Measurements from ENCODE around the gene BUD31. TPM values are rescaled to one million over a fixed set of nuclear protein-coding genes. Genes with fewer than 3 reads are reported as not detected.
A peak's percentile ranks its signal among the peaks of the same experiment; 100 is the strongest.

The BUD31 gene
- total and polyA plus RNA-seq, 2 of the 13 experiments (the other 11 are each of a cell fraction or from before 2014, with no cell fraction given), result 35.1 to 79.1 TPM

GRCh38 chr7:99396418-99397296 is 12.1 kb upstream of the BUD31 start:
- ATAC-seq, result no peak
- POLR2A ChIA-PET, result interaction anchor here (1.9 kb wide), 1 partner anchor 12 kb away, joined by 7 read pairs; the partner anchor contains the start of genes BUD31 and PDAP1
- Histone ChIP-seq H4K20me1 (ENCODE audit: insufficient read depth, low read length) (no peaks in the 10 kb centered on the region), H3K27ac (ENCODE audit: extremely low read length, insufficient read depth, low read length) (no peak overlapping the region), H3K9me3 (ENCODE audit: low read length) (no peaks in the 10 kb centered on the region), H2AFZ (ENCODE audit: low read length) (no peak overlapping the region), H3K4me1 (ENCODE audit: insufficient read depth, low read length) (no peaks in the 10 kb centered on the region), H3K27me3 (ENCODE audit: control insufficient read depth in 1 of 2, insufficient read depth in 2 of 2, low read length in 2 of 2) (no peaks in the 10 kb centered on the region), H3K36me3 (replicated peaks in 1 of 2; ENCODE audit: control insufficient read depth in 1 of 2, insufficient read depth in 2 of 2, low read length in 2 of 2) (peaks cover 33 to 83% of the 10 kb centered on the region in 2 experiments; a peak in 4 of 5 replicates), H3K4me3 (replicated peaks in 1 of 3; ENCODE audit: insufficient read depth in 1 of 3, low read depth in 2 of 3, low read length in 3 of 3) (no peak overlapping the region), H3K4me2 (ENCODE audit: low read depth, low read length) (no peak overlapping the region), H3K79me2 (ENCODE audit: insufficient read depth, low read length) (no peaks in the 10 kb centered on the region), H3K9ac (ENCODE audit: insufficient read depth, low read depth, low read length) (no peak overlapping the region)
- intact Hi-C loops (cut with micrococcal nuclease; ENCODE audit: unreplicated experiment) (no loop called here), in situ Hi-C loops (cut with HindIII; ENCODE audit: extremely low pct_ligation_motif_present, low pct_unique_long_range_greater_than_20kb) (no loop called here)
- 98% methylated on average over 20 of the region's 21 CpGs for WGBS (ENCODE audit: low lambda C conversion rate)
- CTCF ChIA-PET (ENCODE audit: low intra/inter-chr PET ratio, low total read pairs), result interaction anchor here (0.6 kb wide), 1 partner anchor 17 kb away, joined by 4 read pairs; no protein-coding TSS in a partner anchor
- no peak for DNase-seq (ENCODE audit: low spot score)
- BruUV-seq (replicated peaks), result no TSS peak
- FAIRE-seq, result no peak
- TF ChIP-seq RBFOX2 (IDR thresholded peaks at IDR 0.05; ENCODE audit: low read depth, low read length), result peak; percentile 47
- TF ChIP-seq ZNF282 (IDR thresholded peaks at IDR 0.05; ENCODE audit: partially characterized antibody), result no peak

GRCh38 chr7:99397297-99397983 is 11.3 kb upstream of the BUD31 start:
- CTCF ChIA-PET (ENCODE audit: low intra/inter-chr PET ratio, low total read pairs), result interaction anchor here (0.6 kb wide), 1 partner anchor 16 kb away, joined by 4 read pairs; no protein-coding TSS in a partner anchor
- in situ Hi-C loops (cut with HindIII; ENCODE audit: extremely low pct_ligation_motif_present, low pct_unique_long_range_greater_than_20kb) (no loop called here), intact Hi-C loops (cut with micrococcal nuclease; ENCODE audit: unreplicated experiment) (no loop called here)
- no peak overlapping the region for H3K4me3 ChIP-seq (replicated peaks in 1 of 3; ENCODE audit: insufficient read depth in 1 of 3, low read depth in 2 of 3, low read length in 3 of 3)
- POLR2A ChIA-PET, result interaction anchor here (1.9 kb wide), 1 partner anchor 11 kb away, joined by 7 read pairs; the partner anchor contains the start of genes BUD31 and PDAP1
- FAIRE-seq, result no peak
- H2AFZ ChIP-seq (ENCODE audit: low read length), result no peak overlapping the region
- BruUV-seq (replicated peaks), result no TSS peak
- no peaks in the 10 kb centered on the region for H3K9me3 ChIP-seq (ENCODE audit: low read length)
- H3K79me2 ChIP-seq (ENCODE audit: insufficient read depth, low read length), result no peaks in the 10 kb centered on the region
- 92% methylated on average over 15 of the region's 18 CpGs for WGBS (ENCODE audit: low lambda C conversion rate)
- no peaks in the 10 kb centered on the region for H4K20me1 ChIP-seq (ENCODE audit: insufficient read depth, low read length)
- no peaks in the 10 kb centered on the region for H3K27me3 ChIP-seq (ENCODE audit: control insufficient read depth in 1 of 2, insufficient read depth in 2 of 2, low read length in 2 of 2)
- no peak overlapping the region for H3K9ac ChIP-seq (ENCODE audit: insufficient read depth, low read depth, low read length)
- H3K4me1 ChIP-seq (ENCODE audit: insufficient read depth, low read length), result no peaks in the 10 kb centered on the region
- no peak overlapping the region for H3K4me2 ChIP-seq (ENCODE audit: low read depth, low read length)
- H3K36me3 ChIP-seq (replicated peaks in 1 of 2; ENCODE audit: control insufficient read depth in 1 of 2, insufficient read depth in 2 of 2, low read length in 2 of 2), result peaks cover 33 to 81% of the 10 kb centered on the region in 2 experiments; a peak in 4 of 5 replicates
- H3K27ac ChIP-seq (ENCODE audit: extremely low read length, insufficient read depth, low read length), result no peak overlapping the region
- TF ChIP-seq AGO2 (optimal IDR thresholded peaks at IDR 0.05; ENCODE audit: low read depth, low read length) (peak; percentile 70), ZNF24 (IDR thresholded peaks at IDR 0.05) (no peak), ZNF335 (CRISPR knock-in tag; IDR thresholded peaks at IDR 0.05) (no peak), POLR2G (IDR thresholded peaks at IDR 0.05; ENCODE audit: low read depth, low read length) (peak; percentile 38), POLR2A (IDR thresholded peaks at IDR 0.05; ENCODE audit: insufficient read depth in 1 of 2, low read depth in 2 of 2, low read length in 2 of 2) (peak; percentile 14 to 48; a peak in 1 of 4 replicates), ZNF292 (CRISPR knock-in tag; IDR thresholded peaks at IDR 0.05; ENCODE audit: borderline replicate concordance, low read depth) (no peak), SIX4 (CRISPR knock-in tag; IDR thresholded peaks at IDR 0.05) (no peak), TBP (CRISPR knock-in tag; IDR thresholded peaks at IDR 0.05) (no peak), RBM22 (optimal IDR thresholded peaks at IDR 0.05; ENCODE audit: low read length) (peak; percentile 68)
- no peak for DNase-seq (ENCODE audit: low spot score)
- ATAC-seq, result no peak; the same call in 2 of the 3 replicates

Data from HepG2 (cell line).